ENCODE results near the gene INHBC. TPM values are rescaled to one million over a fixed set of nuclear protein-coding genes. Genes with fewer than 3 reads are reported as not detected.
A peak's percentile ranks its signal among the peaks of the same experiment; 100 is the strongest.
"Not testable (repeated sequence)": the region's sequence is repeated elsewhere in the genome, so short reads cannot be mapped to it uniquely, and the experiment has no call there.

INHBC gene
- total RNA-seq, 2 donors from 2014 or later, result not detected

DNA sequence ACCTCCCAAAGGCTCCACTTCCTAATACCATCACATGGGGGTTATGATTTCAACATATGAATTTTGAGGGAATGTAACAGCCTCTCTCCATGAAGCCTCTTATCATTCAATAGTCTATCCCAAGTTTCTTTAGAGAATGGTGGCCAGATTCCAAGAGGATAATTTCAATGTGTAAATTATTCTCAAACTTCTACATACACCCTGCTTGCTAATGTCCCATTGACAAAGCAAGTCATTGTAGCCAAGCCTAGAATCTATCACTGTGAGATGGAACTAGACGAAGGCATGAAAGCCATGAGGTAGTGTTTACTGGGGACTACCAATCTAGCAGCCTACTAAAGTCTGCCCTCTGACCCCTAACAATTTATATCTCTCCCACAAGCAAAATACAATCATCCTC, 3.8 kb downstream of the INHBC start:
- H3K9me3 Mint-ChIP-seq, result peaks cover 7% of the 10 kb centered on the region
- H3K4me1 Mint-ChIP-seq, result no peaks in the 10 kb centered on the region
- no peaks in the 10 kb centered on the region for H3K36me3 Mint-ChIP-seq (ENCODE audit: low read depth)
- ATAC-seq (replicated peaks), result no peak
- no peak overlapping the region for H3K4me3 Mint-ChIP-seq
- peaks cover 8% of the 10 kb centered on the region for H3K27me3 Mint-ChIP-seq
- no peak overlapping the region for H3K27ac Mint-ChIP-seq

GRCh38 chr12:57439762-57440266, 5.2 kb downstream of the INHBC start:
- ATAC-seq (replicated peaks), result no peak
- H3K9me3 Mint-ChIP-seq, result peaks cover 7% of the 10 kb centered on the region
- no peaks in the 10 kb centered on the region for H3K36me3 Mint-ChIP-seq (ENCODE audit: low read depth)
- H3K4me1 Mint-ChIP-seq, result peaks cover under 1% of the 10 kb centered on the region
- no peak overlapping the region for H3K27ac Mint-ChIP-seq
- no peak overlapping the region for H3K4me3 Mint-ChIP-seq
- peaks cover 8% of the 10 kb centered on the region for H3K27me3 Mint-ChIP-seq

GRCh38 chr12:57441393-57441792, 6.8 kb downstream of the INHBC start:
- ATAC-seq (replicated peaks); H3K36me3 Mint-ChIP-seq (ENCODE audit: low read depth); H3K27ac Mint-ChIP-seq; H3K4me3 Mint-ChIP-seq; H3K27me3 Mint-ChIP-seq; H3K4me1 Mint-ChIP-seq; H3K9me3 Mint-ChIP-seq: not testable (repeated sequence)

DNA sequence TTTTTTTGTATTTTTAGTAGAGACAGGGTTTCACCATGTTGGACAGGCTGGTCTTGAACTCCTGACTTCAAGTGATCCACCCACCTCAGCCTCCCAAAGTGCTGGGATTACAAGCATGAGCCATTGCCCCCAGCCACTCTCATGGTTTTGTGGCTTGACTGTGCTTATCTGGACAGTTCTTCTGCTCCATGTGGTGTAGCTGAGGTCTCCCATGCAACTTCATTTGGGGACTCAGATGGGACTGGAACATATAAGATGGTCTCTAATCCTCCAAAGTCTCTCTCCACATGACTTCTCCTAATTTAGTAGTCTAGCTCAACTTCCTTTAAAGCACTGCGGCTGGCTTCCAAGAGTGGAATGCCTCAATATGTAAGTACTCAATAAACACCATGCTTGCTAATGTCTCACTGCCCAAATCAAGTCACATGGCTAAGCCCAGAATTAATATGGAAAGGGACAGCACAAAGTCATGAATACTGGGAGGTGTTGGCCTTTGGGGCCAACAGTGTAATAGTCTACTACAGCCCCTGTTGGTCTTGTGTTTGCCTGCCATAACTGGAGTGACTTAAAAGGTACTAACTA, 7.4 kb downstream of the INHBC start:
- ATAC-seq (replicated peaks), result no peak
- peaks cover 8% of the 10 kb centered on the region for H3K27me3 Mint-ChIP-seq
- no peaks in the 10 kb centered on the region for H3K36me3 Mint-ChIP-seq (ENCODE audit: low read depth)
- peaks cover 4% of the 10 kb centered on the region for H3K4me1 Mint-ChIP-seq
- peaks cover 7% of the 10 kb centered on the region for H3K9me3 Mint-ChIP-seq
- H3K4me3 Mint-ChIP-seq, result no peak overlapping the region
- H3K27ac Mint-ChIP-seq, result no peak overlapping the region

- not testable (repeated sequence) for H3K9me3 Mint-ChIP-seq; ATAC-seq (replicated peaks); H3K27ac Mint-ChIP-seq; H3K4me3 Mint-ChIP-seq; H3K27me3 Mint-ChIP-seq; H3K36me3 Mint-ChIP-seq (ENCODE audit: low read depth); H3K4me1 Mint-ChIP-seq
Measured at GRCh38 chr12:57444337-57444736, 9.8 kb downstream of the INHBC start.

GRCh38 chr12:57444744-57445143, 10.2 kb downstream of the INHBC start:
- peaks cover 4% of the 10 kb centered on the region for H3K4me1 Mint-ChIP-seq
- peaks cover 8% of the 10 kb centered on the region for H3K27me3 Mint-ChIP-seq
- no peak overlapping the region for H3K27ac Mint-ChIP-seq
- H3K9me3 Mint-ChIP-seq, result peaks cover 7% of the 10 kb centered on the region
- H3K4me3 Mint-ChIP-seq, result no peak overlapping the region
- no peak for ATAC-seq (replicated peaks)
- H3K36me3 Mint-ChIP-seq (ENCODE audit: low read depth), result no peaks in the 10 kb centered on the region

GRCh38 chr12:57446292-57446960, 11.8 kb downstream of the INHBC start:
- Mint-ChIP-seq H3K27ac (no peak overlapping the region), H3K36me3 (ENCODE audit: low read depth) (no peaks in the 10 kb centered on the region), H3K9me3 (peaks cover 4% of the 10 kb centered on the region), H3K4me3 (no peak overlapping the region), H3K4me1 (peaks cover 4% of the 10 kb centered on the region), H3K27me3 (peaks cover 3% of the 10 kb centered on the region)
- ATAC-seq (replicated peaks), result no peak

- Mint-ChIP-seq H3K27me3 (no peaks in the 10 kb centered on the region), H3K36me3 (ENCODE audit: low read depth) (no peaks in the 10 kb centered on the region), H3K9me3 (no peaks in the 10 kb centered on the region), H3K4me3 (no peak overlapping the region), H3K4me1 (peaks cover 4% of the 10 kb centered on the region), H3K27ac (no peak overlapping the region)
- no peak for ATAC-seq (replicated peaks)
Measured at GRCh38 chr12:57448669-57449068, 14.1 kb downstream of the INHBC start.

DNA sequence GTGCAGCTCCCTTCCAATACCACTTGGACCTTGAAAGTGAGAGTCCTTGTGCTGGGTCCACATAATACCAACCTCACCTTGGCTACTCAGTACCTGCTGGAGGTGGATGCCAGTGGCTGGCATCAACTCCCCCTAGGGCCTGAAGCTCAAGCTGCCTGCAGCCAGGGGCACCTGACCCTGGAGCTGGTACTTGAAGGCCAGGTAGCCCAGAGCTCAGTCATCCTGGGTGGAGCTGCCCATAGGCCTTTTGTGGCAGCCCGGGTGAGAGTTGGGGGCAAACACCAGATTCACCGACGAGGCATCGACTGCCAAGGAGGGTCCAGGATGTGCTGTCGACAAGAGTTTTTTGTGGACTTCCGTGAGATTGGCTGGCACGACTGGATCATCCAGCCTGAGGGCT, 14.8 kb downstream of the INHBC start:
- H3K4me1 Mint-ChIP-seq, result peaks cover 4% of the 10 kb centered on the region
- no peak overlapping the region for H3K4me3 Mint-ChIP-seq
- no peak for ATAC-seq (replicated peaks)
- H3K27ac Mint-ChIP-seq, result no peak overlapping the region
- H3K9me3 Mint-ChIP-seq, result no peaks in the 10 kb centered on the region
- no peaks in the 10 kb centered on the region for H3K36me3 Mint-ChIP-seq (ENCODE audit: low read depth)
- no peaks in the 10 kb centered on the region for H3K27me3 Mint-ChIP-seq

- ATAC-seq (replicated peaks), result no peak
- Mint-ChIP-seq H3K4me3 (no peak overlapping the region), H3K27ac (peak overlapping the region; percentile 26), H3K4me1 (peaks cover 2% of the 10 kb centered on the region), H3K27me3 (no peaks in the 10 kb centered on the region), H3K9me3 (no peaks in the 10 kb centered on the region), H3K36me3 (ENCODE audit: low read depth) (no peaks in the 10 kb centered on the region)
Measured at GRCh38 chr12:57450057-57450456, 15.5 kb downstream of the INHBC start.

GRCh38 chr12:57451233-57451778, 16.7 kb downstream of the INHBC start:
- H3K36me3 Mint-ChIP-seq (ENCODE audit: low read depth), result no peaks in the 10 kb centered on the region
- no peak for ATAC-seq (replicated peaks)
- no peak overlapping the region for H3K4me3 Mint-ChIP-seq
- peaks cover 5% of the 10 kb centered on the region for H3K4me1 Mint-ChIP-seq
- H3K9me3 Mint-ChIP-seq, result no peaks in the 10 kb centered on the region
- H3K27ac Mint-ChIP-seq, result no peak overlapping the region
- no peaks in the 10 kb centered on the region for H3K27me3 Mint-ChIP-seq

DNA sequence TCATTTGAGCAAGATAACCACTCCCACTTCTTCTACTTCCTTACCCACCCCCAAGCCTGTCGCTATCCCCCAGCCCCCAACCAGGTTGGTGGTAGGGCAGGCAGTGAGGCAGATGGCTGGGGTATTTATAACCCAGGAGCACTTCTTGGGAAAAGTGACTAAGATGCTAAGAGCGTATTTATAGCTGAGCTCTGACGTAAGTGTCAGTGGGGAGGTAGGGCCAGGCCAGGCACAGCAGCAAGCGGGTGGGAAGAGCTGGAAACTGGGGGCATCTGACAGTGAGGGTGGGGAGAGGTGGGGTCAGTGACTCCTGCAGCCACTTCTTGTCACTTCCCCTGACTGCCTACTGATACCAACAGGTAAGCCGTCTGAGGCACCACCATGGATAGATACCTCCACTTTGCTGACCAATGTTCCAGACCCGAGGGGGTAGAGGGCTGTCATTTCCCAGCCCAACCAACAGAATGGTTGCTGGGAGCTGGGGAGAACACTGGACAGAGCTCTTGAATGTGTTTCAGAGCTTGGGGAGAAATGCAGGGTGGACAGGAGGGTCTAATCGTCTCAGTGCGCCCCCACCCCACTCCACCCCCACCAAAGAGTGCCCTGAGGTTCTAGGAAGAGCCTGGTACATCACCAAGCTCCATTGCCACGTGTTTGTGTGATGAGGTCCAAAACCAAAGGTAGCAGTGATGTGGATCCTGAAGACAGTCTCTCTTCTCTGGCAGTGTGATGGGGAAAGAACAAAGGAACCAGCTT, 17.8 kb downstream of the INHBC start:
- H3K36me3 Mint-ChIP-seq (ENCODE audit: low read depth), result no peaks in the 10 kb centered on the region
- H3K27me3 Mint-ChIP-seq, result no peaks in the 10 kb centered on the region
- no peaks in the 10 kb centered on the region for H3K9me3 Mint-ChIP-seq
- peaks cover 5% of the 10 kb centered on the region for H3K4me1 Mint-ChIP-seq
- peak overlapping the region; percentile 13 for H3K4me3 Mint-ChIP-seq
- ATAC-seq (replicated peaks), result peak; percentile 36
- peak overlapping the region; percentile 41 for H3K27ac Mint-ChIP-seq

- Mint-ChIP-seq H3K27ac (peak overlapping the region; percentile 41), H3K27me3 (no peaks in the 10 kb centered on the region), H3K4me1 (peaks cover 5% of the 10 kb centered on the region), H3K36me3 (ENCODE audit: low read depth) (no peaks in the 10 kb centered on the region), H3K4me3 (no peak overlapping the region), H3K9me3 (no peaks in the 10 kb centered on the region)
- peak; percentile 70 for ATAC-seq (replicated peaks)
Measured at GRCh38 chr12:57452937-57453509, 18.4 kb downstream of the INHBC start.

GRCh38 chr12:57454213-57454565, 19.6 kb downstream of the INHBC start:
- Mint-ChIP-seq H3K4me1 (peaks cover 11% of the 10 kb centered on the region), H3K9me3 (no peaks in the 10 kb centered on the region), H3K4me3 (no peak overlapping the region), H3K27me3 (no peaks in the 10 kb centered on the region), H3K36me3 (ENCODE audit: low read depth) (no peaks in the 10 kb centered on the region), H3K27ac (no peak overlapping the region)
- no peak for ATAC-seq (replicated peaks)
